GM21786 (cell line): Measurements from ENCODE around the gene MRPL55.

ENCODE experiments used
- ATAC-seq: cut with Tn5 transposase; IDR thresholded peaks from one replicate; pipeline ENCODE4 v1.9.1; 2021; ENCODE audit not compliant: unreplicated experiment

MRPL55 gene

DNA sequence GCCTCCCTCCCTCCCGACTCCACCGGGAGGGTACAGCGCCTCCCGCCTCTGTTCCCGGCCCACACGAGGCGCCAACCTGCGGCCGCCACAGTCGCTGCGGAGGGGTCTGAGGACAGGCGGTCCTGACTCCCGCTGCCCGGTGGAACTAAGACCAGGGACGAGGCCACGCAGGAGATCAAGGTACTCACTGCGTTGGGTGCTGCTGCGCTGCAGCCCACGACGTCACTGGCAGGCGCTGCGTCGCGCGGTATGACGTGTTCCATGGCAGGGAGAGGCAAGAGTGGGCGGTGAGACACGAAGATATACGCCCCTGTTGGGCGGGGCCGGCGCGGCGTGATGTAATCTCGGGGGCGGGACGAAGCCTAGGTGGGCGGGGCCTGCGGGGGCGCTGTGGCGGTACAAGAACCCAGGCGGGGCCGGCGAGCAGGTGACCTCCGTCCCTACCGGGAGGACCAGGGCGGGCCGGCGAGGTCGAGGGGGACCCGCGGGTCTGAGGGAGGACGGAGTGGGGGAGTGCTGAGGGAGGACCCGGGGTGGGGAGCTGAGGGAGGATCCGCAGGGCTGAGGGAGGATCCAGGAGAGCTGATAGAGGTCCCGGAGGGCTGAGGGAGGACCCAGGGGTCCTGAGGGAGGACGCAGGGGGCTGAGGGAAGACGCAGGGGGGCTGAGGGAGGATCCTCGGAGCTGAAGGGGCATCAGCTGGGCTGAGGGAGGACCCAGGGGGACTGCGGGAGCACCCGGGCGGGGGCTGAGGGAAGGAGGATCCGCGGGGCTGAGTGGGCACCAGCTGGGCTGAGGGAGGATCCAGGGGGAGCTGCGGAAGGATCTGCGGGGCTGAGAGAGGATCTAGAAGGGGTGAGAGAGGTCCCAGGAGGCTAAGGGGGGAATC, at the start of gene MRPL55:
Gene MRPL55, minus strand, starts transcription at position 227 of the 889 bp plus-strand sequence. CDS start 1,039 bp downstream, outside the sequence.
- peak; percentile 93 for ATAC-seq

DNA sequence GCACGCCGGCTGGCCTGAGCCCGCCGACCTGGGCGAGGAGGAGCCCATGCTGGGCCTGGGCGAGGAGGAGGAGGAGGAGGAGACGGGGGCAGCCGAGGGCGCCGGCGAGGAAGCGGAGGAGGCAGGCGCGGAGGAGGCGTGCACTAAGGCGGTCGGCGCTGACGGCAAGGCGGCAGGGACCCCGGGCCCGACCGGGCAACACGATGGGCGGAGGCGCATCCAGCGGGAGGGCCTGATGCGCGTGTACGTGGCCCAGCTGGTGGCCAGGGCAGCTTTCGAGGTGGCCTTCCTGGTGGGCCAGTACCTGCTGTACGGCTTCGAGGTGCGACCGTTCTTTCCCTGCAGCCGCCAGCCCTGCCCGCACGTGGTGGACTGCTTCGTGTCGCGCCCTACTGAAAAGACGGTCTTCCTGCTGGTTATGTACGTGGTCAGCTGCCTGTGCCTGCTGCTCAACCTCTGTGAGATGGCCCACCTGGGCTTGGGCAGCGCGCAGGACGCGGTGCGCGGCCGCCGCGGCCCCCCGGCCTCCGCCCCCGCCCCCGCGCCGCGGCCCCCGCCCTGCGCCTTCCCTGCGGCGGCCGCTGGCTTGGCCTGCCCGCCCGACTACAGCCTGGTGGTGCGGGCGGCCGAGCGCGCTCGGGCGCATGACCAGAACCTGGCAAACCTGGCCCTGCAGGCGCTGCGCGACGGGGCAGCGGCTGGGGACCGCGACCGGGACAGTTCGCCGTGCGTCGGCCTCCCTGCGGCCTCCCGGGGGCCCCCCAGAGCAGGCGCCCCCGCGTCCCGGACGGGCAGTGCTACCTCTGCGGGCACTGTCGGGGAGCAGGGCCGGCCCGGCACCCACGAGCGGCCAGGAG, 49.3 kb upstream of the MRPL55 start:
- no peak for ATAC-seq

DNA sequence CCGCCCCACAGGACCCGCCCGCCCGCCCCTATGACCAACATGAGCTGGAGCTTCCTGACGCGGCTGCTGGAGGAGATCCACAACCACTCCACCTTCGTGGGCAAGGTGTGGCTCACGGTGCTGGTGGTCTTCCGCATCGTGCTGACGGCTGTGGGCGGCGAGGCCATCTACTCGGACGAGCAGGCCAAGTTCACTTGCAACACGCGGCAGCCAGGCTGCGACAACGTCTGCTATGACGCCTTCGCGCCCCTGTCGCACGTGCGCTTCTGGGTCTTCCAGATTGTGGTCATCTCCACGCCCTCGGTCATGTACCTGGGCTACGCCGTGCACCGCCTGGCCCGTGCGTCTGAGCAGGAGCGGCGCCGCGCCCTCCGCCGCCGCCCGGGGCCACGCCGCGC, 48.6 kb upstream of the MRPL55 start:
- ATAC-seq: no peak

DNA sequence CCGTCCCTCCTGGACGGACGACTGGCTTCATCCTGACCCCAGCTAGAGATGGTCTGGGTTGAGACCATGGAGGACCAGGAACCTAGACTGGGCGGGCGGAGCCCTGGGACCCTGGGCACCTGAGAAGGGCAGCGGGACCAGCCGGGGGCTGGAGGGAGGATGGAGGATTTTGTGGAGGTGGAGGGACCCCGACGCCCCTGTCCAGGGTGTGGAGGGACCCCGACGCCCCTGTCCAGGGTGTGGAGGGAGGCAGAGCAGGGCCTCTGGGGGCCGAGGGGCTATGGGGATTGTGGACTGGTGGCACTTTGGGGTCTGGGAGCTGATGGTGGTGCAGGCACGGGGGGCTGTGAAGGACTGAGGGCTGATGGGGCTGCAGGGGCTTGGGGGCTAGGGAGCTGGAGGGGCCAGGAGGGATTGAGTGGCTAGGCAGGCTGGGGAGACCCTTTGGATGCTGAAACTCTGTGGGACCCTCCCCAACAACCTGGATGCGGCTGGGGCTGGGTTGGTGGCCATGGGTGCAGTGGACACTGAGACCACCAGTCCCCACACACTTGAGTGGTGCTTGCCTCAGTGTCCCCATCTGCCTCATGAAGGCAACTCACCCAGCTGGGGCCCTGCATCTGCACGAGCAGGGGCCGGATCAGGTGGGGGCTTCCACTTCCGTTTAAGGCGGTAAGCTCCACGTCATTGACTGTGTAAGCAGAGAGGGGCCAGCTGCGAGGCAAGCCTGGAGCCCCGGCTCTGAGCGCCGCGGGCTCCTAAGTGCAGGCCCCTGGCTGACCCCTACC, 48.0 kb upstream of the MRPL55 start:
- no peak for ATAC-seq

DNA sequence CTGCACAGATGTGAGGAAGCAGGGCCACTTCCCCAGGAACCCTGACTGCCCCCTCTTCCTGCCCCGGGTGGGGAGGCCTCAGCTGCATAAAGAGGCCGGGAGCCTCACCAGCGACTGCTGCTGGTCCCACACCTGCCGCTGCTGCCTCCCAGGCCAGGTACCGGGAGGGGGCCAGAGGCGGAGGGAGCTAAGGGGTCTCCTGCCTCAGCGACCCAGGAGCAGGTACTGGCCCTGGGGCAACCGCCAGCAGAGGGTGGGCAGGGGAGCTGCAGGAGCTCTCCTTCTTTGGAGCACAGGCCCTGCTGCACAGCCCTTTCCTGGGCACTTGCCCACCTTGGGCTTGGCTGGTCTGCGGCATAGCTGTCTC, 47.4 kb upstream of the MRPL55 start:
- no peak for ATAC-seq

DNA sequence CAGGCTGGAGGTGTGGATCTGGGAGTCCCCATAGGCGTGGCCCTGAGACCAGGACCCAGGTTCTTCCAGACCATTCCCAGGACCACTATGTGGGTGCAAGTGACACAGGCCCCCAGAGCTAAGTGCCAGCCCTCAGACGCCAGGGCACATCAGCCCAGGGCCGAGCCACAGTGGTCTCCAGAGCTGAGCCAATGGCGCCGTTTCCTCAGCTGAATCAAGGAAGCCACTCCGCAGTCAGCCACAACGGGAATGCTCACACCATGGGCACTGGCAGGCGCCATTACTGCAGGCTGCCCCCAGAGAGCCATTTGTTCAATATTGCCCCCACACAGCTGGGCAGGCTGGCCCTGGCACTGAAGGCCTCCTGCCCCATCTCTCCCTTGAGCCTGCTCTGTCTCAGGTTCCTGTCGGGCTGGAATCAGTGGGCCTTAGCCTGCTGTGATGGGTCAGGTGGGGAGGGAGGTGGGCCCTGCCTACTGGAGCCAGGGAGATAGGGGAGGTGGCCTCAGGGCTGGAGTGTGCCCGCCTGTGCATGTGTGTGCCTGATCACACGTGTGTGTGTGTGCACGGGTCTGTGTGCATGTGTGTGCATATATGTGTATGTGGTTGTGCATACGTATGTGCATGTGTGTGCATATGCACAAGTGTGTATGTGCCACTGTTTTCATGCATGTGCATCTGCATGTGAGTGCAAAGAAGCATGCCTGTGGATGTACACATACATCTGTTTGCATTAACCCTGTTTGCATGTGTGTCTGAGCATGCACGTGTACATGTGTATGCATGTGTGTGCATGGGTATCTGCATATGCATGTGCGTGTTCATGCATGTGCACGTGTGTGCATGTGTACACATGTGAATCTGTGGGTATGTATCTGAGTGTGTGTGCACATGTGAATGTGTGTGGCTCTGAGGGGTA, 46.8 kb upstream of the MRPL55 start:
- no peak for ATAC-seq

DNA sequence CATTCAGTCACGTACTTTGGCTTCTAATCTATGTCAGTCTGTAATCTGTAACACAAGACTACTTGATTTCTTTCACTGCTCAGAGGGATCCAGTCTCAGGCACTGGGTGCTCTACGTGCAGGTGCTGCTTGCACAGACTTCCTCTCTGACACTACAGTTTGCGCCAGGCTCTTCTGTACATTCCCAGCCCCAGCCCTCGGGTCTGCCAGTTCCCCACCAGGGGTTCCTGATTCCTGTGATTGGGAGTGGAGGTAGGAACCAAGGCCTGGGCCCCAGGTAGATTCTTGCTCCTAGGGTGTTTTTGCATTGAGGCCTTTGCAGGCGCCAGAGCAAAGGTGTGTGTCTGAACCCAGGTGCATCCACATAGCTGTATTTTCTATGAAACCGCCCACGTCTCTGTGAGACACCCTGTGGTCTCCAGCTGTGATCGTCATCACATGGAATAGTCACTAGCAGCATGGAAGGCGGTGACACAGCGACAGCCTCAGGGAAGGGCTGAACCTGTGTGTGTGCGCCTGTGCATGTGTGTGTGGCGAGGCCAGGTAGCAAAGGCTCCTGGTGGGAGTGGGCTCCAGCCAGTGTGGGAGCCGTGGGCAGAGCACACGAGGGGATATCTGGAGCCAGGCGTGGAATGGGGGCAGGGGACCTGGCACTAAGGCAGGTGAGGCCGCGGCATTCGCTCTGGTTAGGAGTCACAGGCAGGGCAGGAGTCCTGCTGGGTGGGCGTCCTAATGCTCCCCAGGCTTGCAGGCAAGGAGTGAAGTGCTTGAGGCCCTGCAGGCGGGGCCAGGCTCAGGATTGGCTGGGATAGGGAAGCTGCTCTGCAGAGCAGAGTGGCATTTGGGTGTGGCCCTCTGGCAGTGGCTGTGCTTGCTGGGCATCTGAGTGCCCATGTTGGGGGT, 45.8 kb upstream of the MRPL55 start:
- ATAC-seq: no peak

DNA sequence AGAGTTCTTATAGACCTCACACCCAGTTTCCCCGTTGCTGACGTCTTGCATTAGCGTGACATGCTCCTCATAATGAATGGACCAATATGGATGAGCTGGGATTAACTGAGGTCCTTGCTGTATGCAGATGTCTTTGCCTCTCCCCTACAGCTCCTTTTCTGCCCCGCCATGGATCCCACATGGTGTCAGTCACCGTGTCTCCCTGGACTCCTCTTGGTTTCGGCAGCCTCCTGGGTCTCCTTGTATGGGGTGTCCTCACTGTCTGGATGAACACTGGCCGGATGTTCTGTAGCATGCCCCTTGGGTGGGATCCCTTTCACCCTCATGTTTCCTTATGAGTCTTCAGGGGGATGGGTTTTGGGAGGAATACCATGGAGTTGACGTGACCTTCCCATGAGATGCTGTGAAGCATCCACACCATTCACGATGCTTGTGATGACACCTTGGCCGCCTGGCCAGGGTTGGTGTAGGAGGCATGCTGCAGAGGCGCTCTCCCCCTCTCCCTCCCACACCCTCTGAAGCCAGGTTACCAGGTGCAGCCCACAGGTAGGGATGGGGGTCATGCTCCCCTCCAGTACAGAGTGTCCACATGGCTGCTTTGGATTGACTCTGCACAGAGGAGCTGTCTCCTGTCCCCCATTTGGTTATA, 45.0 kb upstream of the MRPL55 start:
- no peak for ATAC-seq

DNA sequence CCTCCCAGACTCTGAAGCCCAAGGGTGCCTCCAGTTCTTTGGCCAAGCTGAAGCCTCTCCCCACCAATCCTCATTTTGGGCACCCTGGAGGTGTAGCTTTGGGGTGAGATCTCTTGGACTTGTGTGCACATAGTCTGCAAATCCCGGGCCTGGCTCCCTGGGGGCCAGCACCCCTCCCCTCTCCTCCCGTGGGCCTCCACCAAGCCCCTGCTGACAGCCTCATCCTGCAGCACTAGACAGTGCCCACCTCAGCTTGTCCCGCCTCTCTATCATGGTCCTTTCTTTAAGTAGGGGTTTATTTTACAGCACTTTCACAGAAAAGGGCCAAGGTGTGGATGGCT, 43.8 kb upstream of the MRPL55 start:
- ATAC-seq: no peak

DNA sequence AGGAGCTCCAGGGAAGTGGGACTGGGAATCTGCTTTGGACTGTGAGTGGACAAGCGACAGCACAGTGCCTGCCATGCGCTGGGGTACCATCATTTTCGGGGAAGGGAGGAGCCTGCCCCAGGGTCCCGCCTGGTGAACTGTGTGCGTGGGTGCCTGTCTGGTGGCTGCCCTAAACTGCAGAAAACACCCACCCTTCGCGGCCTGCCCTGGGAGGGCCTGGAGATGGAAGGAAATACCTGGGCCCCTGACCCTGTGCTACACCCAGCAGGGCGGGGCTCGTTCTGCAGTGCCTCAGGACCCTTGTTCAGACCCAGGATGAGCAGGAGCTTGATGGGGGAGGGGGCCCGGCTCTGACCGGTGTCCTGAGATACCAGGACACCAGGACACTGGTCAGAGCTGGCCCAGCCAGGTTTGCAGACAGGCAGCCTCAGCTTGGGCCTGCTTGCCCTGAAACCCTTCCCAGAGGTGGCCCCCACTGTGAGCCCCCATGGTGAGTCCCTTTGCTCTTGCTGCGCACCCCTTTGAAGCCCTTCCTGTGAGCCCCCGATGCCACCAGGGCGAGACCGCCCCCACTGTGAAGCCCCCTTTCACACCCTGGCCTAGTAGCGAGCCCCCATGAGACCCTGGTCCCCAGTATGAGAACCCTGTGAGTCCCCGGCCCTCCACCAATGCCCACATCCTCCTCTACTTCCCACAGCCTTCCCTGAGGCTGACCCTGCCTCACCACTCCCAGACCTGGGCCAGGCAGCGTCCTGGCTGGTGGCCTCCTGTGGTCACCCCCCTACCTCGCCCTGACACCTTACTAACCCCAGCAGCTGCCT, 43.2 kb upstream of the MRPL55 start:
- no peak for ATAC-seq

DNA sequence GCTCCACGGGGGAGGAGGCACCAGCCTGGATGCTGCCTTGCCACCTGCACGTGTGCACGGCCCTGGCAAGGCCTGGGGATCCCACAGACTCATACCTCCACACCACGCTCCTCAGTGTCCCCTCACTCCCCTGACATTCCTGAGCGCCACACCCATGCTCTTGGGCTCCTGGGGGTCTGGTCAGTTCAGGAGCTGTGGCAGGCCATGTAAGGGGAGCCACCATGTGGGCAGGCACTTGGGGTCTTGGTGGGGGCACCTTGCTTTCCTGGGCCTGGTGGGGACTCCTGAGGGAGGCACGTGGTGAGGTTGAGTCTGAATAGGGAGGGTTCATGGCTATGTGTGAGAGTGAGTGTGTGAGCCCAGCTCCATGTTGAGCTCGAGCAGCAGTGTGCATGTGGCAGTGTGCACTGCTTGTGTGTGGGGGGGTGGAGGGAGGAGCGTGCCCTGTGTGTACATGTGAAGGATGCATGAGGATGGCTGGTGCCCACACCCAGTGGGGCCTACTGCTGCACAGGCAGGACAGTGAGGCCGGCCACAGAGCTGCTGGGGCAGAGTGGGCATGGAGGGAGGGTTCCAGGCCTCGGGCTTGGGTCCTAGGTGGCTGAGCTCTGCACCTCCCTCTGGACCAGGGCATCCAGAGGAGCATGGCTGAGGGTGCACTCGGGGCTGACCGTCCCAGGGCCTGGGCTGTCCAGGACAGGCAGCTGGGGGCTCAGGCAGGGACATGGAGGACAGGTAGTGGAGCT, 42.3 kb upstream of the MRPL55 start:
- no peak for ATAC-seq

DNA sequence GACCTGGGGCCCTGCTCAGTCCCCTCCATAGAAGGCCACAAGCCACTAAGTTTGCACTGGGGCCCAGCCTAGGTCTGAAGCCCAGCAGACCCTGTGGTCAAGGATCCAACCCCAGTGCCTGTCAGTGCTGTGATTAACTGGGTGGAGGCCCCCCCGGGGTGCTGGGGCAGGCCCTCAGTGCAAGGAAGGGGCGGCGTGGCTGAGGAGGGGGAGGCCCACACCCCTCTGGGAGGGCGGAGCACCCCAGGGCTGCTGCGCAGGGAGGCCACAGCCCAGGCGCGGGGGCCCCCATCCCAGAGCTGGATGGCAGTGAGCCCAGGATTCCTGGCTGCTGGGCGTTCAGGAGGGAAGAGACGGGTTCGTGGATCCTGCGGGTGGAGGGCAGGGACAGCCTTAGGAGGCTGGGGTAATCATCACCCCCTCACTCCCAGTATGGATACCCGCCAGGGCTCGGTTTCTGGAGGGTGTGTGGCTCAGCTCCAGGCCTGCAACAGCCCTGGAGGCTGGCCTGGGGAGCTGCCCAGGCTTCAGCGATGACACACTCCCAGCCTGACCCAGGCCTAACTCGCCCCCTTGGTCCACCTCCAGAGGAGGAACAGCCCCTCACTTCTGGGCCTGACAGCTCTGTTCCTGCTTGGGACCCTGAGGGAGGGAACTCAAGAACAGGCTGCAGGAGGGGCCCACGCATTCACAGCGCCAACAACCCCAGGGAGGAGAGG, 41.5 kb upstream of the MRPL55 start:
- ATAC-seq: no peak

DNA sequence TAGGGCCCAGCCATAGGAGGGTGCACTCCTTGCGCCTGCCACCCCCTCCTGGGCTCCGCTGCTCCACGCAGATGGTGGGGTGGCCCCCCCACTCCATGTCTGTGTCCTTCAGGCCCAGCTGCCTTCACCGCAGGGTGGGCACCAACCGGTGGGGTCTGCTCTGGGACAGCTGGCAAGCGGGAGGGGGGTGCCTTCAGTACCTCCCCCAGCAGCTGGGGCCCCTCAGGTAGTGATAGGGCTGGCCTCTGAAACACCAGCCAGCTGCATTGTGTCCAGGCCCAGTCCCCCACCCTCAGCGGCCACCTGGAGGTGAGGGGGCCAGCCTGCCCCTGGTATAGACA, 41.0 kb upstream of the MRPL55 start:
- ATAC-seq: no peak

DNA sequence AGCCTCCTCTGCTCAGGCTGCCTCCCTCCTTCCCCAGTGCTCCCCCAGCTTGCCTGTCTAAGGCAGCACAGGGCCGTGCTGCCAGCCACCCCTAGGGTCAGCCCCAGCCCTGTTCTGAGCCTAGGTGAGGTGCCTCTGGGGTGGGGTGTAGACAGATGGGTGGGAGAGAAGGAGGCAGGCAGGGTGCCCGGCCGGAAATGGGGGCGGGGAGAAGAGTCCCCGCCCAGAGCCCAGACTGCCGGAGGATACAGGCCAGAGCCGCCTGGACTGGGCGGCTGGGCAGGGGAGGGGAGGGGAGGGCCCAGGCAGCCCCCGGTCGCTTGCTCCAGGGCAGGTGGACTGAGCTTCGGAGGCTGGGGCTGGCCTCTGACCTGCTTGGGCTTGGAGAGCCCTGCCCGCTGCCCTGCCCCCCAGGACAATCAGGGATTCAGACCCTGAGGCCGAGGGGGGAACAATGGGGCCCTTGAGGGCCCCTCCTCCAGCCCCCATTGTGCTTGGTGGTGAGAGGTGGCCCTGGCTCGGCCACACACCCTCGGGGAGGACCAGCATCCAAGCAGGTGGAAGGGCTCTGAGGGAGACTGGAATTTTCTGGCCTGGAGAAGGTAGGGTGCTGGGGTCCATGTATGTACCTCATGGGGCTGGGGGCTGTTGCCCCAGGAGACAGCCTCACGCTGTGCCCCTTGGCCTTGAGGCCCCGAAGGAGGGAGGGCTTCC, 40.5 kb upstream of the MRPL55 start, which contains the start of gene GJC2:
Gene GJC2, plus strand, starts transcription at position 525 of the 714 bp plus-strand sequence. CDS start 7,829 bp downstream, outside the sequence.
- ATAC-seq: no peak

DNA sequence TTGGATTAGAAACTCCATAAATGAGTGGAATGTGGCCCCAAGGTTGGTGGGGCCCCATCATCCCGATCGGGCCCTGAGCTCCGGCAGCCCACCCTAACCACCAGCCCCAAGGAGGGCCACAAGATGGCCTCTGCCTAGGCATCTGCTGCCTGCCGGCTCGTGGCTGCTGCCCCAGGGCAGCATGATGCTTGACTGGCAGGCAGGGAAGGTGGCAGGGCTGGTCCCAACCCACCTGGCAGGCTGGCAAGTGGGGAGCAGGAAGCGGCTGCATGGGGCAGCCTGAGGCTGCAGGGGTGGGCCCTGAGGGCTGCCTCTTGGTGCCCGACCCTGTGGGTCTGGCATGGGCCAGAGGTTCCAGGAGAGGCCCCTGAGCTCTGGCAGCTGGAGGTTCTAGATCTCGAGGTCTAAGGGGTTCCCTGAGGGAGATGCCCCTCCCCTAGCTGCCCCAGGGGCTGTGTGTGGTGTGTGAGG, 39.9 kb upstream of the MRPL55 start:
- no peak for ATAC-seq
